MCF 10A (cell line): ENCODE data around the gene WHAMM. TPM values are rescaled to one million over a fixed set of nuclear protein-coding genes. Genes with fewer than 3 reads are reported as not detected.

Source experiments
- BruUV-seq: library from RNA; stranded (reverse); fragments of 400-500 nt; replicated peaks from 2 replicates; lab custom pipeline; 2021; lab: Mats Ljungman, UMichigan
- CTCF ChIA-PET: fragments of 300-600 bp; sonication (Branson Sonifier 250); formaldehyde crosslinking; extraction: SDS; loops from one replicate; lab custom pipeline; 2021; ENCODE audit warnings: antibody characterized with exemption, inconsistent platforms; lab: Yijun Ruan, JAX
- POLR2A ChIA-PET: fragments of 300-600, 350-650 bp; sonication (Branson Sonifier 250); formaldehyde crosslinking; extraction: SDS; loops from one replicate; lab custom pipeline; 2020; ENCODE audit warnings: antibody characterized with exemption, inconsistent platforms; lab: Yijun Ruan, JAX
- DNase-seq: peaks from one replicate; pipeline ENCODE4 v3.0.0-alpha.2; 2018; ENCODE audit not compliant: unreplicated experiment
- H3K27ac Mint-ChIP-seq: one replicate; pipeline ENCODE4 v1.8.0; 2022; ENCODE audit warnings: mild to moderate bottlenecking, low read depth, mixed read lengths; ENCODE audit not compliant: unreplicated experiment
- H3K27me3 Mint-ChIP-seq: one replicate; pipeline ENCODE4 v1.8.0; 2022; ENCODE audit warnings: mixed read lengths; ENCODE audit not compliant: insufficient read depth, unreplicated experiment
- H3K36me3 Mint-ChIP-seq: one replicate; pipeline ENCODE4 v1.8.0; 2022; ENCODE audit warnings: mild to moderate bottlenecking, moderate library complexity, mixed read lengths; ENCODE audit not compliant: insufficient read depth, unreplicated experiment
- H3K4me1 Mint-ChIP-seq: one replicate; pipeline ENCODE4 v1.8.0; 2022; ENCODE audit warnings: mixed read lengths; ENCODE audit not compliant: insufficient read depth, unreplicated experiment
- H3K4me3 Mint-ChIP-seq: one replicate; pipeline ENCODE4 v1.8.0; 2022; ENCODE audit warnings: mild to moderate bottlenecking, moderate library complexity, mixed read lengths; ENCODE audit not compliant: unreplicated experiment
- H3K9me3 Mint-ChIP-seq: one replicate; pipeline ENCODE4 v1.8.0; 2022; ENCODE audit warnings: mixed read lengths; ENCODE audit not compliant: unreplicated experiment
- CTCF ChIP-seq: fragments of 200-600 bp; IDR thresholded peaks from one replicate; pipeline ENCODE4 v1.8.0; 2022; ENCODE audit warnings: antibody characterized with exemption, mild to moderate bottlenecking; ENCODE audit not compliant: unreplicated experiment
- intact Hi-C: fragments of 100-400 bp; cut with micrococcal nuclease; formaldehyde crosslinking; loops from 2 replicates; pipeline ENCODE4 v1.14.1; 2022
- total RNA-seq: library from RNA; stranded (reverse); gene quantifications from 2 replicates; pipeline ENCODE4 v1.2.3, GENCODE V29; 2022

WHAMM gene
- total RNA-seq, 1 experiment from 2014 or later = 8.2 TPM

GRCh38 chr15:82843566-82843965 is 34.1 kb downstream of the WHAMM start:
- no peak for DNase-seq
- TF ChIP-seq CTCF = no peak
- BruUV-seq = no TSS peak
- no peaks in the 10 kb centered on the region for H3K9me3 Mint-ChIP-seq
- ChIA-PET CTCF (no interaction called here), POLR2A (no interaction called here)
- no peaks in the 10 kb centered on the region for H3K4me1 Mint-ChIP-seq
- H3K27me3 Mint-ChIP-seq = no peaks in the 10 kb centered on the region
- H3K27ac Mint-ChIP-seq = no peak overlapping the region
- intact Hi-C loops = no loop called here
- H3K4me3 Mint-ChIP-seq = no peak overlapping the region
- H3K36me3 Mint-ChIP-seq = no peaks in the 10 kb centered on the region

GRCh38 chr15:82845686-82846085 is 36.3 kb downstream of the WHAMM start:
- POLR2A ChIA-PET = no interaction called here
- no peak for DNase-seq
- no peak overlapping the region for H3K4me3 Mint-ChIP-seq
- no peak overlapping the region for H3K27ac Mint-ChIP-seq
- no TSS peak for BruUV-seq
- CTCF ChIA-PET = interaction anchor here (1.3 kb wide), 1 partner anchor 156 kb away, joined by 4 read pairs; no protein-coding TSS in a partner anchor
- no peaks in the 10 kb centered on the region for H3K36me3 Mint-ChIP-seq
- H3K9me3 Mint-ChIP-seq = no peaks in the 10 kb centered on the region
- TF ChIP-seq CTCF = no peak
- H3K4me1 Mint-ChIP-seq = no peaks in the 10 kb centered on the region
- no peaks in the 10 kb centered on the region for H3K27me3 Mint-ChIP-seq
- intact Hi-C loops = no loop called here

GRCh38 chr15:82846621-82847020 is 37.2 kb downstream of the WHAMM start:
- TF ChIP-seq CTCF = no peak

GRCh38 chr15:82847703-82848102 is 38.3 kb downstream of the WHAMM start:
- Mint-ChIP-seq H3K27me3 (no peaks in the 10 kb centered on the region), H3K27ac (no peak overlapping the region), H3K4me3 (no peak overlapping the region), H3K4me1 (no peaks in the 10 kb centered on the region), H3K9me3 (no peaks in the 10 kb centered on the region), H3K36me3 (no peaks in the 10 kb centered on the region)
- ChIA-PET POLR2A (interaction anchor here (0.5 to 1.8 kb wide), 3 partner anchors 18 to 152 kb away, joined by 3 to 4 read pairs (median 3); no protein-coding TSS in a partner anchor), CTCF (interaction anchor here (0.7 to 4.7 kb wide), 3 partner anchors 58 to 152 kb away, joined by 3 to 47 read pairs (median 5); no protein-coding TSS in a partner anchor)
- TF ChIP-seq CTCF = no peak
- no TSS peak for BruUV-seq
- intact Hi-C loops = loop anchor here (2.0 kb wide), 1 partner anchor 139 kb away; the partner anchor contains the start of gene RAMAC
- no peak for DNase-seq

More at GRCh38 chr15:82846621-82847020, 37.2 kb downstream of the WHAMM start:
- ChIA-PET CTCF (interaction anchor here (1.3 kb wide), 1 partner anchor 153 kb away, joined by 5 read pairs; no protein-coding TSS in a partner anchor), POLR2A (interaction anchor here (1.8 kb wide), 1 partner anchor 153 kb away, joined by 4 read pairs; no protein-coding TSS in a partner anchor)
- Mint-ChIP-seq H3K27ac (no peak overlapping the region), H3K4me3 (no peak overlapping the region), H3K27me3 (no peaks in the 10 kb centered on the region), H3K4me1 (no peaks in the 10 kb centered on the region), H3K36me3 (no peaks in the 10 kb centered on the region), H3K9me3 (no peaks in the 10 kb centered on the region)
- no TSS peak for BruUV-seq
- intact Hi-C loops = no loop called here
- DNase-seq = no peak
